HepG2 (cell line): ENCODE measurements around the gene COLEC12.

Source experiments
- KLF15 ChIP-seq: sonication (generic); formaldehyde crosslinking; IDR thresholded peaks from 2 replicates; pipeline ENCODE4 v1.8.1; 2023; ENCODE audit warnings: borderline replicate concordance, mild to moderate bottlenecking, inconsistent platforms, missing genetic modification reagents, mixed read lengths
- MAZ ChIP-seq, 2 experiments: sonication (generic) in 1 of 2; formaldehyde crosslinking in 1 of 2; IDR thresholded peaks; 2 replicates each; pipeline versions ENCODE4 v1.5.0 to v1.6.1; 2012 to 2020; ENCODE audit warnings: low read depth in 2 of 2, mild to moderate bottlenecking in 2 of 2, borderline replicate concordance in 1 of 2, improper control_type of control experiment in 1 of 2, low read length in 1 of 2, missing genetic modification reagents in 1 of 2, moderate library complexity in 1 of 2
- SP1 ChIP-seq, 2 experiments: fragments of 450-650 bp in 1 of 2; sonication (generic) in 1 of 2; formaldehyde crosslinking in 1 of 2; IDR thresholded peaks; 2 replicates each; pipeline versions ENCODE4 v1.4.0 to v1.6.1; 2016 to 2020; ENCODE audit warnings: missing genetic modification reagents in 1 of 2
- U2AF2 ChIP-seq: fragments of 200-400 bp; formaldehyde crosslinking; IDR thresholded peaks from 2 replicates; pipeline ENCODE4 v1.6.1; 2017; ENCODE audit warnings: low read depth, mild to moderate bottlenecking, low read length
- YY1 ChIP-seq: IDR thresholded peaks from 2 replicates; pipeline ENCODE4 v1.6.1; 2011; ENCODE audit warnings: low read length, low read depth, moderate library complexity, mild to moderate bottlenecking; ENCODE audit not compliant: insufficient read depth, insufficient replicate concordance
- ZBTB21 ChIP-seq: sonication (generic); formaldehyde crosslinking; IDR thresholded peaks from 2 replicates; pipeline ENCODE4 v1.4.0; 2020; ENCODE audit warnings: missing genetic modification reagents
- ZNF296 ChIP-seq: sonication (generic); formaldehyde crosslinking; conservative IDR thresholded peaks from 2 replicates; pipeline ENCODE4 v1.5.0; 2020; ENCODE audit warnings: mild to moderate bottlenecking, missing genetic modification reagents
- ZNF562 ChIP-seq: sonication (generic); formaldehyde crosslinking; IDR thresholded peaks from 2 replicates; pipeline ENCODE4 v1.8.0; 2022; ENCODE audit warnings: missing genetic modification reagents, borderline replicate concordance
- TF ChIP-seq, protein P1 (sequence below): sonication (generic); formaldehyde crosslinking; IDR thresholded peaks from 2 replicates; pipeline ENCODE4 v1.5.0; 2020; ENCODE audit warnings: mild to moderate bottlenecking, missing genetic modification reagents, moderate library complexity

DNA sequence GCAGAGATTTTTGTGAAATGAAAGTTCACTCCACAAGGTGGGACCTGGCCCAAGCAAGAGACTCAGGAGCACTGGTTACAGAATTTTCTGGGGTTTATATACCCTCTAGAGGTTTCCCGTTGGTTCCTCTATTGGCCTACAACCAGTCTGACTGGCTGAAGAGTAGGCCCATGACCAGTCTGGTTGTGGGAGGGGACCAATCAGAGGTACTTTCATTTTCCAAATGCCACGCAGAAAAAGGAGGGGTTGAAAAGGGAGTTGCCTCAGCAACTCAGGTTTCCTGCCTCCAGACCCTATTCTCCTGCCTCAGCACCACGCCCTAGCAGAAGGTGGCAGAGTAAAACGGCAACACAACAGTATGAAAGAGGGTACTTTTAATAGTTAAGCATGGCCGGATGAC is 98.4 kb downstream of the COLEC12 start:
- TF ChIP-seq KLF15 (CRISPR knock-in tag): no peak
- TF ChIP-seq, protein P1, sequence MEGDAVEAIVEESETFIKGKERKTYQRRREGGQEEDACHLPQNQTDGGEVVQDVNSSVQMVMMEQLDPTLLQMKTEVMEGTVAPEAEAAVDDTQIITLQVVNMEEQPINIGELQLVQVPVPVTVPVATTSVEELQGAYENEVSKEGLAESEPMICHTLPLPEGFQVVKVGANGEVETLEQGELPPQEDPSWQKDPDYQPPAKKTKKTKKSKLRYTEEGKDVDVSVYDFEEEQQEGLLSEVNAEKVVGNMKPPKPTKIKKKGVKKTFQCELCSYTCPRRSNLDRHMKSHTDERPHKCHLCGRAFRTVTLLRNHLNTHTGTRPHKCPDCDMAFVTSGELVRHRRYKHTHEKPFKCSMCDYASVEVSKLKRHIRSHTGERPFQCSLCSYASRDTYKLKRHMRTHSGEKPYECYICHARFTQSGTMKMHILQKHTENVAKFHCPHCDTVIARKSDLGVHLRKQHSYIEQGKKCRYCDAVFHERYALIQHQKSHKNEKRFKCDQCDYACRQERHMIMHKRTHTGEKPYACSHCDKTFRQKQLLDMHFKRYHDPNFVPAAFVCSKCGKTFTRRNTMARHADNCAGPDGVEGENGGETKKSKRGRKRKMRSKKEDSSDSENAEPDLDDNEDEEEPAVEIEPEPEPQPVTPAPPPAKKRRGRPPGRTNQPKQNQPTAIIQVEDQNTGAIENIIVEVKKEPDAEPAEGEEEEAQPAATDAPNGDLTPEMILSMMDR: no peak
- no peak for TF ChIP-seq YY1
- TF ChIP-seq ZNF296 (CRISPR knock-in tag): no peak
- no peak for TF ChIP-seq ZNF562 (CRISPR knock-in tag)
- TF ChIP-seq SP1 (IDR thresholded peaks at IDR 0.05): no peak
- TF ChIP-seq SP1 (CRISPR knock-in tag; IDR thresholded peaks at IDR 0.05): no peak
- TF ChIP-seq ZBTB21: no peak
- TF ChIP-seq U2AF2: no peak
- no peak for TF ChIP-seq MAZ (IDR thresholded peaks at IDR 0.05; ENCODE audit: borderline replicate concordance, low read depth, low read length)
- TF ChIP-seq MAZ (CRISPR knock-in tag; IDR thresholded peaks at IDR 0.05; ENCODE audit: low read depth): no peak
